Ramos (cell line): ENCODE results near the gene HEBP2.
"Not testable (repeated sequence)": the region's sequence is repeated elsewhere in the genome, so short reads cannot be mapped to it uniquely, and the experiment has no call there.

ENCODE experiments used
- in situ Hi-C: fragments of 300-500 bp; cut with MboI; formaldehyde crosslinking; loops from one replicate; pipeline ENCODE4 v1.14.3; 2022; ENCODE audit warnings: low sequenced_read_pairs; ENCODE audit not compliant: unreplicated experiment

HEBP2 gene, protein sequence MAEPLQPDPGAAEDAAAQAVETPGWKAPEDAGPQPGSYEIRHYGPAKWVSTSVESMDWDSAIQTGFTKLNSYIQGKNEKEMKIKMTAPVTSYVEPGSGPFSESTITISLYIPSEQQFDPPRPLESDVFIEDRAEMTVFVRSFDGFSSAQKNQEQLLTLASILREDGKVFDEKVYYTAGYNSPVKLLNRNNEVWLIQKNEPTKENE

DNA sequence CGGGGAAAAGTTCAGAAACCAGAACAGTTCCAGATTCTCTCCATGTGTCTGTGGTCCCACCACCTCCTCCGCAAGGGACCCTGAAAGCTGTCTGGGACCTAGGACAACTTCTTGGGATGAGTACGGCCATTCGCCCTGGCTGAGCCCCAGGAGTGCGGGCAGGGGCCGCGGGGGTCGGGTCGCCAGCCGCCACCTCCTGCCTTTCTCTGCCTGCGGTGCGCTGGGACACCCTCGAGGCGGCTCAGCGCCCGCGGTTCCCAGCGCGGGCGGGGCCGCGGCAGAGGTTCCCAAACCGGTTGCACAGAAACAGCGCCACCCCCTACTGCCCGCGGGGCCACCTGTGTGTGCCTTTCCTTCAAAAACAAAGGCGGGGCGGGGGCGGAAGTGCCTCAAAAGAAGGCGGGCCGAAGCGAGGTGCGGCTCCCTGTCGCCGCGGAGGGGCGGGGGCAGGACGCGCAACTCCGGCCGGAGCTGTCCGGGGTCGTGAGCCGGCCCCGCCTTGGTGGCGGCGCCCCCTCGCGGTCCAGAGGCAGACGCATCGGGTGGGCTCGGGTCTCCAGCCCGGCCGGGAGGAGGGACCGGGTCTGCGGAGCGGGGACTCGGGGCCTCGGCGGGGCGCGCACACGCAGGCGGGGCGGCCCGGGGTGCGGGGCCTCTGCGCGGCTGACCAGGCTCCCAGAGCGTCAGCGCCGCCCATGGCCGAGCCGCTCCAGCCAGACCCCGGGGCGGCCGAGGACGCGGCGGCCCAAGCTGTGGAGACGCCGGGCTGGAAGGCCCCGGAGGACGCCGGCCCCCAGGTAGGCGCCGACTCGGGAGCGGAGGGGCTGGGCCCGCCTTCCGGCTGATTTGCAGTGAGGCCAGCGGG, at the start of gene HEBP2:
Gene HEBP2, plus strand, starts transcription at position 423 of the 865 bp plus-strand sequence. Its CDS starts 273 bp downstream, at position 696.
- in situ Hi-C loops = no loop called here

DNA sequence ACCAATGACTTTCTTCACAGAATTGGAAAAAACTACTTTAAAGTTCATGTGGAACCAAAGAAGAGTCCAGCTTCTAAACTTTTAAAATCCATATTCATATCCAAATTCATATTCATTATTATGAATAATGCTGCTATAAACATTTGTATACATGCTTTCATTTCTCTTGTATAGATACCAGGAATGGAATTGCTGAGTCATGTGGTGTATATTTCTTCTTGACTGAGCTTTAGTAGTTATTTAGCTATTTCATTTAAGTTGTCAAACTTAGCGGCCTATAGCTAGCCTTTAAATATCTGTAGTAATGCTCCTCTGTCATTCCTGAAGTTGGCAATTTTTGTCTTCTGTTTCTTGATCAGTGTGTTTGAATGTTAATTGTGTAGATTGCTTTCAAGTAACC, 46.1 kb upstream of the HEBP2 start:
- in situ Hi-C loops = no loop called here

DNA sequence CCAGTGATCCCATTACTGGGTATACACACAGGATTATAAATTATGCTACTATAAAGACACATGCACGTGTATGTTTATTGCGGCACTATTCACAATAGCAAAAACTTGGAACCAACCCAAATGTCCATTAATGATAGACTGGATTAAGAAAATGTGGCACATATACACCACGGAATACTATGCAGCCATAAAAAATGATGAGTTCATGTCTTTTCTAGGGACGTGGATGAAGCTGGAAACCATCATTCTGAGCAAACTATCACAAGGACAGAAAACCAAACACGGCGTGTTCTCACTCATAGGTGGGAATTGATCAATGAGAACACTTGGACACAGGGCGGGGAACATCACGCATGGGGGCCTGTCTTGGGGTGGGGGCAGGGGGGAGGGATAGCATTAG, 35.3 kb upstream of the HEBP2 start:
- in situ Hi-C loops = not testable (repeated sequence)

DNA sequence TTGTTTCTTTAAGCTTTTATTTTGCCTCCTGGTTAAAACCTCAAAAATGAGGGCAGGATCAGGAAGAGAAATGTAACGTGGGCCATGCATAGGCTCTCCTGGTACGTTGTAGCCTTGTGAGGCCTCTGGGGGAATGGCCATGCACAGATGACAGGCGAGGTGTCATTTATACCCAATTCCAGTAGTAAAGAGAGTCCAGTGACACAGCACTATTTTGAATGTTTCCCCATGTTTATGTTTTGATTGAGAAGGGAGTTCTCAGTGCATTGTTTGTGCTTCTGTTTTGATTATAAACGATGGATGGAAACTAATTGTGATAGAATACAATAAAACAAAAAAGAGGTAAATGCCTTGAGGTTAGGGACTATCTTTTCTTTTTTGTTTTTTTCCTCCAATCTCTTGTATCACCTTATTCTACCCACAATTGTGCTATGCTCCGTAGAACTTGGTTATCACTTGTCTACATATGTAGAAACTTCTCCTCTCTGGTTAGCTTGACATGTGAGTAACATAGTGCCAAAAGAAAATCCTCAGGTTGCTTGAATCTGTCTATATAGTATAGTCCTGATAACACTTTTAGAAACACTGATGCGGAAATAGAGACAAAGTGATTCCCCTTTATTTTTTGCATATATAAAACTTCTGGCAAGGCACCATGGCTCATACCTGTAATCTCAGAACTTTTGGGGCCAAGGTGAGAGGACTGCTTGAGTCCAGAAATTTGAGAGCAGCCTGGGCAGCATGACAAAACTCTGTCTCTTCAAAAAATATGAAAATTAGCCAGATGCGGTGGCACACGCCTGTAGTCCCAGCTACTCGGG, 33.2 kb upstream of the HEBP2 start:
- in situ Hi-C loops = no loop called here

DNA sequence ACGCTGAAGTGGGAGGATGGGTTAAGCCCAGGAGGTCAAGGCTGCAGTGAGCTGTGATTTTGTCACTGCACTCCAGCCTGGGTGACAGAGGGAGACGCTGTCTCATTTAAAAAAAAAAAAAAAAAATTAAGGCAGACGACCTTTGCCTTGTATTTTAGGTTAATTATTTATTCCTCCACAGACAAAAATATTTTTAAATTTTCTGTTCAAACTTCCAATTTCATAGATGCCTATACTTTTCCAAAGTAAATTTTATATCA, 32.6 kb upstream of the HEBP2 start:
- in situ Hi-C loops = no loop called here

DNA sequence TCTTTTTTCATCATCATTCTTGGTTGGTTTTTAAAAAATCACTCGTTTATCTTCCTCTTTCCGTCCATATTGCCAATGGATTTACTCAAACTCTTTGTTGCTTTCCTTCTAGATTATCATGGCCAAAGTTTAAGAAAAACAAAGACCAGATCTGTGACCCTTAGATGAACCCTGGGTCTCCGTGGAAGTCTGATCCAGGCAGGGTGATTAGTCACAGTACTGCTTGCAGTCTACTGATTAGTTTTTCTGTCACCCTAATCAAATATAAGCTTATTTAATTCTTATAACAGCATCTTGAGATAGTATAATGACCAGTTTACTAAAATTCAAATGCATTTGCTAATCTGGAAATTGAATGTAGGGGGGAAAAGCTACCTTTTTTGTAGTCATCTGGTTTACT, 32.3 kb upstream of the HEBP2 start:
- in situ Hi-C loops = no loop called here

DNA sequence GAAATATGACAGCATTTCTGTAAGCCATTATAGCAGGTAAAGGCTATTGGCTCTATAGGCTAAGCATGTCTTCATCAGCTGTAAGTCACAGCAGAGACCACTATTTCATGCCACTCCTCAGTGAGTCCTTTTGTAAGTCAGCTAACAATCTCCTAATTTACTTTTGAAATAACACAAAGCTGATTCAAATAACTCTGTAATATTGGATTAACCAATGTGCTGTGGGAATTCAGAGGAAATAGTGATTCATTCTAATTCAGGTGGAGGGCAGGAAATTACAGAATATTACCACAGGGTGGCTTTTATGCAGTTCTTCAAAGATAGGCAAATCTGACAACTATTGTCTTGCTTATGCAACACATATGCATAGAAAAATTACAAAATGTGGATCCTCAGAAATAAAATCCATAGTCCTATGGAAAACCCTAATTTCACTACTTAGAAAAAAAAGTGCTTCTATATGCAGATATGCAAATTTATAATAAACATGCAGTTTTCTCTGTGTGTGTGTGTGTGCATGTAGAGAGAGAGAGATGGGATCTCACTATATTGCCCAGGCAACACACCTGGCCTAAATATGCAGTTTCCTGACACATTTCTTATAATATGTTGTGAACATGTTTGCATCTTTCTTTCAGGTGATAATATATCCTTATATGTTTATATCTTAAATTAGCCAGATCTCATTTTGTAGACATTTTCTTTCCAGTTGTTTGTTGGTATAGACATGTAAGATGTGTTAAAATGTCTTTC, 31.1 kb upstream of the HEBP2 start:
- in situ Hi-C loops = no loop called here

DNA sequence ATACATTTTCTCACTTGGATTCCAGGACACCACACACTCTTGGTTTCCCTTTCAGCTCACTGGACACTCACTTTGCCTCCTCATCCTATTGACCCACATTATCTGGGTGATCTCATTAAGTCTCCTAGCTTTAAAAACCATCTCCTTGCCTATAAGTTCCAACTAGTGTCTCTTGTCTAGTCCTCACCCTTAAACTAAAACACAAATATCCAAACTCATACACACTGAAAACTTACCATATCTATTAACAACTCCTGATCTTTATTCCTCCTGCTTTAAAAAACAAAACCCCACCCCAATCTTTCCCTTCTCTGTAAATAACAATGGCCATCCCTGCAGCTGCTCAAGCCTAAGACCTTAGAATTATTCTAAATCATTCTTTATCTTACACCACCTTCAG, 29.8 kb upstream of the HEBP2 start:
- in situ Hi-C loops = no loop called here

DNA sequence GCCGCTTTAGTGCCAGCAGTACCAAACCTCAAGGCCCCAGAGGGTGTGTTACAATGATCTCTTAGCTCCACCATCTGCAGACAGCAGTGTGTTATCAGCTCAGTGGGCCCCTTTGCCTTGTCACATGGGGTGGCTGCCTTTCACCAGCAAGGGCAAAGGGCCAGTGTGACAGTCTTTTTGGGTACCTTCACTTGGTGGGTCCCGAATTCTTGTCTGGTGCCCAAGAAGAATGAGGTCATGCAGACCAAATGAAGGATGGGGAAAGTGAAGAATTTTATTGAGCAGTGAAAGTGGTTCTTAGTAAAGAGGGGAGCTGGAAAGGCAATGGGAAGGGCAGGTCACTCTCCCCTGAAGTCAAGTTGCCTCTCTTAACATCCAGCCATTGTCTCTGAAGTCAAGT, 29.2 kb upstream of the HEBP2 start:
- in situ Hi-C loops = no loop called here

DNA sequence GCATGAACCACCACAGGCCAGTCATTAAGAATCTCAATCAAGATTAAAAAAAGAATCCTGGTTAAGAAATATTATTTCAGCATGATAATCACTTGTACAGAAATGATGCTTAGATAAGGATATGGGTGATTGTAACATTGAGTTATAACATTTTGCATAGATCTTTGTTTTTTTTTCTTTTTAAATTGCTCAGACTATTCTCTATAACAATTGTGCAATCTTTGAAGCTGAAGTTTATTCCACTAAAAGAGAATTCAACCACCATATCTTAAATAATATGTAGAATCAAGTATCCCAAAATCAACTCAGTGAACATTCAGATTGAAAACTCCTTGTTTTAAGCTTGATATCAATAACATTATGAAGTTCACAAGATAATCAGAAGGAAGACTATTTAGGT, 27.0 kb upstream of the HEBP2 start:
- in situ Hi-C loops = no loop called here

DNA sequence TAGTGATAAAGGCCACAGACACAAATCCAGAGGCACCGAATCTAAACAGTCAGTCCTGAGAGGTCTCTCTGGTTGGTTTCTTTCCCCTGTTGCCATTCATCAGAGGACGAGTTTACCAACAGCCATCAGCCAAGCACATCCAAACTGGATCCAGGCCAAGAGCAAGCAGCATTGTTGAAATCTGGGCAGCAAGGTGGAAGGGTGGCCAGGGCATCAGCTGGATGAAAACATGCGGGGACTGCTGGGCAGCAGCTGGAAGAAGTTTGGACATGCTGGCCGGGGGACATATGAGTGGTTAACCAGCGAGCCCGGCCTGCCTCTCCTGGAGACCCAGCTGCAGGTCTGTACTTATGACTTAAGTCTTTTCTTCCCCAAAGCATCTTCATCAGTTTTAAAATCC, 26.2 kb upstream of the HEBP2 start, which contains the start of gene SMIM28:
Gene SMIM28, plus strand, starts transcription at position 62 of the 400 bp plus-strand sequence. Its CDS starts 168 bp downstream, at position 230.
- in situ Hi-C loops = no loop called here

DNA sequence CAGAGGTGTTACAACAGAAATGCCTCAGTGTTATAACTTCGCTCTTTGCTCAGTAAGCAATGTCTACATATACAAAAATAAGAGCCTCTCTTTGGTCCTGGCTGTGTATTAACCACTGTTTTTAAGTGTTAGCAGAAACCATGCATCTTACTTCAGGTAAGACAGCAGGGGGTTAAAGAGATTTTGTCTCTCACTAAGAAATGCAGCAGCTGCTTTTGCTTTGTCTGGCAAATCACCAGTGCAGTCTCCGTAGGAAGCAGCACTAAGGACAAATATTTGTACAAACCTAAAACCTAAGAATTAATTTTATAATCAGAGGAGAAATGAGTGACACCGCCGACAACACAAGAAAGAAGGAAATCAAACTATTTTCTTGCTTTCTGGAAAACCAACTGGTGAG, 25.6 kb upstream of the HEBP2 start:
- in situ Hi-C loops = no loop called here

DNA sequence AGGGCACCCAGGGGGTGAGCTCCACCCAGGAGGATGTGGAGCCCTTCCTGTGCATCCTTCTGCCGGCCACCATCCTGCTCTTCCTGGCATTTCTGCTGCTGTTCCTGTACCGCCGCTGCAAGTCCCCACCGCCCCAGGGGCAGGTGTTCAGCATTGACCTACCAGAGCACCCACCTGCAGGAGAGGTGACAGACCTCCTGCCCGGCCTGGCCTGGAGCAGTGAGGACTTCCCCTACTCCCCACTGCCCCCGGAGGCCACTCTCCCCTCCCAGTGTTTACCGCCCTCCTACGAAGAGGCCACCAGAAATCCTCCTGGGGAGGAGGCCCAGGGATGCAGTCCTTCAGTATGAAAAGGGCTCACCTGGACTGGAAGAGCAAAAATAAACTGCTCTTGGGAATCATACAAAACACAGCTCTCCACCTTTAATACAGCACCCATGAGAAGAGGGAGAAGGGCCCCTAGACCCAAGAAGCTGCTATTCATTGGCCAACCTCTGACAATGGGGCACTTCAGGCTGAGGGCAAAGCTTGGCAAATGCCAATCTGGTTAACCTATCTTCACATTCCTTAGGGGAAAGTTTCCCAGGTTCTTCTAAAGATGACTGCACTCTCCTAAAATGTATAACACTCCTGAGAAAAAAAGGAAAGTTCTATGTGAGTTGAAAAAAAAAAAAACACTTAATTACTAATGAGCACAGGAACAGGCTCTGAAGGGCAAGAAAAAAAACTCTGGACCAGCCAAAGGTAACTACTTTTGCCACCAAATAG, 21.3 kb upstream of the HEBP2 start:
- in situ Hi-C loops = no loop called here

DNA sequence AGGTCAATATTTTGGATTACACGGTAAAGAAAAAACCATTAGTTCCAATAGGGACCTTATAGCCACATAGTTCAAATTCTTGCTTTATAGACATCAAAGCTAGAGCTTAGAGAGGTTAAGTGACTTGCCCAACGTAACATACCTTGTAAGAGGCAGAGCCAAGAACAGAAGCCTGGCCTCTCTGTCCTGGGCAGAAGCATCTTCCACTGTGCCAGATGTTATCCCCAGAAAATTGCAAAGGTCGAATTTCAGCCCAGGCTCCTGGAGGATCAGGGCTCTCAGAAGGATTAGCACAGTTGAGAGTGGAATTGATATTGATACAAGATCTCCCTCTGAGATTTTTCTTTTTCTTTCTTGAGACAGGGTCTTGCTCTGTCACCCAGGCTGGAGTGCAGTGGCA, 20.2 kb upstream of the HEBP2 start:
- in situ Hi-C loops = no loop called here

DNA sequence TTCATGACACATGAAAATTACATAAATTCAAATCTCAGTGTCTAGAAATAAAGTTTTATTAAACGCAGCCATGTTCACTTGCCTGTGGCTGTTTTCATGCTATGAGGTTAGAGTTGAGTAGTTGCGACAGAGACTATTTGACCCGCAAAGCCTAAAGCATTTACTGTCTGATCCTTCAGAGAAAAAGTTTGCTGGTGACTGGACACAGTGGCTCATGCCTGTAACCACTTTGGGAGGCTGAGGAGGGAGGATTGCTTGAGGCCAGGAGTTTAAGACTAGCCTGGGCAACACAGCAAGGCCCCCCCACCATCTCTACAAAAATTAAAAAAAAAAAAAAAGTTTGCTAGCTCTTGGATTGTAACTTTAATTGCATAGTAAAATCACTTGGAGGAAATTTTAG, 17.1 kb upstream of the HEBP2 start:
- in situ Hi-C loops = no loop called here

DNA sequence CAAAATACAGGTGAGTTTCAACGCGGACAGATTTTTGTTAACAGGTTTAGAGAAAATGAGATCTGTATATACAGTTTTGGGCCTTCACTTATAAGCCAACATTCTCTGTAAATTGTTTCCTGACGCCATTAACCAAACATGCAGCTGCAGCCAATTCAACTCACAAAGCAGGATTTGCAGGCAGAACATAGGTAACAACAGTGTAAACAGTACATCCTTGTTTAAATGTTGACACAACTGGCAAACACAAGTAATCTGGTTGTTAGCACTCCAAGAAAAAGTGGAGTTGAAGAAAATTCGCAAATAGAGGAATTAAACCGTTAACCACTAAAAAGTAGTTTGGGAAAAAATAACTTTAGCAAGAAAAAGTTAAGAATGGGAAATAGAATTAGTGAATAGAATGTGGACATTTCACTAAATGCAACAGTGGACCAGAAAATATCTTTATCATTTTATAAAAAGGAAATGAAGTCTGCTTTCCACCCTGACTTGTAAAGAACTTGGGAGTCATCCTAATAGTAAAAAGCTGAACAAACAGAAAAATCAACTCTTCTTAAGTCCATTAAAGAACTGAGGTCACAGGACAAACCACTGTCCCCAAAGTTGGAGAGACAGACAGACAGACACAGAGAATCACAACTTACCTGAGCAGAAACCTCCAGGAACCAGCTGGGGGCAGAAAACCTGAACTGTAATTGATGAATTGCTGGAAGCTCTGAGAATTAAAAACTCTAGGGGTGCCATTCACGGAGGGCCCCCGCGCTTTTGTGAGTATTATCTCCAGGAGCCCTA, 16.2 kb upstream of the HEBP2 start:
- in situ Hi-C loops = no loop called here

DNA sequence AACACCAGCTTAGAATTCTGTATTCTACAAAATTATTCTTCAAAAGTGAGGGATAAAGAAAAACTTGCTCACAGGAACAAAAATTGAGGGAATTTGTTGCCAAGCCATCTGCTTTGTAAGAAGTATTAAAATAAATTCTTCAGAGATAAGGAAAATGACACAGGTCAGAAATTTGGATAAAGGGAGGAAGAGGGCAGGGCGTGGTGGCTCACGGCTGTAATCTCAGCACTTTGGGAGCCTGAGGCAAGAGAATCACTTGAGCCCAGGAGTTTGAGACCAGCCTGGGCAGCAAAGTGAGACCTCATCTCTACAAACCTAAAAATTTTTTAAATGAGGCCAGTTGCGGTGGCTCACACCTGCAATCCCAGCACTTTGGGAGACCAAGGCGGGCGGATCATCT, 14.5 kb upstream of the HEBP2 start:
- in situ Hi-C loops = no loop called here

DNA sequence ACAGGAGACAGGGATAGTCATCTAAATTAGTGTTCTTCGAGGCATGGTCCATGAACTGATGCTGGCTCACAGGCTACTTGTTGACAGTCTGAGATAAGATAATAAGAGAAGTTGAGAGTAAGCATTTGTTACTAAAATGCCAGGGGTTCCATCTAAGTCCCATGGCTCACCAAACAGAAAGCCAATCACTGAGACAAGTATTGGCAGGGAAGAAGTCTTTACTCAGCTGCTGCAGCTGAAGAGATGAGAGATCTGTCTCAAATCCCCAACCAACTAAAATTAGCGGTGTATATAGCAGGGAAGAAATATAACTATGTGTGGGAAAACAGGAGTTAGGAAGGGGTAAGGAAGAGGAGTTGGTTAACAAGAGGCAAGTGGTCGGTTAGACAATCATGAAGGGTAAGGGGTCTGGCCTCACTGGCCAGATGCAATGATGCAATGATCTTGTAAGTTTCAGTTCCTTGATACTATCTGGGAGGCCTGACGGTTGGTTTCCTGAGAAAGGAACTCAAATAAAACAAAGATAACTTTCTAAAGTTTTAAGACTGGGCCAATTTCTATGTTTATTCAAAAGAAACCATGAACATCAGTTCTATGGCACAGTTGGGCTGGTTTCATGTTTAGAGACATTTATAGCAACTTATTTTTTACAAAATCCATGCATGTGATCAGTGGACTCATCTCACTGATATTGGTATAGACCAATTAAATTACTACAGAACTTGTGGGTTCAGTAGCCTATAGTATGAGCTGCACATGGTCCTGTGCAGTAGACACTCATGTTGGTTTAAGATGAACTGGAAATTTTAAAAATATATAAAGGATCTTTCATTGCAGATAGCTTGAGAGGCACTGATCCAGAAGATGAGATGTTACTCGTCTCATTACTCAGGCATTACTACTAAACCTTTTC, 9.9 kb upstream of the HEBP2 start:
- in situ Hi-C loops = no loop called here
